GM18505 (cell line): ENCODE results near the gene BARX2.

Source experiments
- ATAC-seq: cut with Tn5 transposase; IDR thresholded peaks from one replicate; pipeline ENCODE4 v1.9.1; 2021; ENCODE audit not compliant: unreplicated experiment
- POLR2A ChIP-seq: IDR thresholded peaks from 4 replicates; pipeline ENCODE4 v1.6.1; 2011; ENCODE audit warnings: borderline replicate concordance; ENCODE audit not compliant: insufficient read depth, insufficient read length; ENCODE audit errors: extremely low read depth

Gene BARX2

DNA sequence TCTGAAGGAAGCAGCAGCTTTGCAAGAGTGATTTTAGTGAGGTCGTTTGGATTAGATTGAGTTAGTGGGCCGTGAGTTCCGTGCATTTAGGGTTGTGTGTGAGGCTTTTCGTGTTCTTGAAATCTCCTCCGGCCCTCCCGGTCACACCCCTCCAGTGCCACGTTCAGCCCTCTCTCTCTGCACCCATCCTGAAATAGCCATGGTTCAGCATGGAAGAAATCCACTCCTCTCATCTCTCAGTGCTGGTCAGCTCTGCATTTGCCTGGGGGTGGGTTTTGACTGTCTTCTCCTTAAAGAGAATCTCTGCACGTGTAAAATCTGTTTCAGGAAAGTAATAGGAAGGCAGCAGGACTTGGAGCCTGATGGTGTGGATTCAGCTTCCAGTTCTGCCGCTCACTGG lies 19.8 kb downstream of the BARX2 start:
- no peak for ATAC-seq
- no peak for TF ChIP-seq POLR2A

DNA sequence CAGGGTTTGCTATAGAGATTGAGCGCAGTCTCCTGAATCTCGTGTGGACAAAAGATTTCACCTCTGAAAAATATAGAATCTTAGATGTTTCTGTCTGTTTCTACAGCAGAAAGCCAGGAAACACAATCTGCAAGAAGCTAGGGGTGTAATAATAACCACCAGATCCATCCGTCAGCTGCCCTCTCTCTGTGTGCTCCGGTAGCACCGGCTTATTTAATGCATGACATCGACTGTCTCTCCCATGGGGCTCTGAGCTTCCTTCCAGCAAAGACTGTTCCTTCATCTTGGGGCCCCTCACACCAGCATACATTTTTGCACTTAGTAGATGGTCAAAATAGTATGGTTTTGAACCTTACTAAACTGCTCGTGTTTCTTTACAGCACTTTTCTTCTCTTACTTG lies 20.2 kb downstream of the BARX2 start:
- no peak for ATAC-seq
- TF ChIP-seq POLR2A: no peak

DNA sequence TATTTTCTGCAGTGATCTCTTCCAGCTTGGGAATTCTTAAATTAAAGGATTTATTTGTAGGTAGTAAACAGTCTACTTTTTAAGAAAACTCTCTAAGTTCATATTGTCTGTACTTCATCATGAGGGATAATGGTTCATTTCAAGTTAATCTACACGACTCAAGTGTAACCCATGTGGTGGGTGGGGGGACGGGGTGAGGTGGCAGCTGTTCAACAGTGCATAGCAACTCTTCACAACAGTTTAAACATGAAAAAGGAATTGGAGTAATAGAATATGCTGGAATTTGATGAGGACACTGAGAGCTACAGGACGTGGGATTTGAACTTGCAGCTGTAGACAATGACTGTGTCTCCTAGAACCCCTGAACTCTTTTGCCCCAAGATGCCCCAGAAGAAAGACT lies 20.8 kb downstream of the BARX2 start:
- ATAC-seq: no peak
- no peak for TF ChIP-seq POLR2A

DNA sequence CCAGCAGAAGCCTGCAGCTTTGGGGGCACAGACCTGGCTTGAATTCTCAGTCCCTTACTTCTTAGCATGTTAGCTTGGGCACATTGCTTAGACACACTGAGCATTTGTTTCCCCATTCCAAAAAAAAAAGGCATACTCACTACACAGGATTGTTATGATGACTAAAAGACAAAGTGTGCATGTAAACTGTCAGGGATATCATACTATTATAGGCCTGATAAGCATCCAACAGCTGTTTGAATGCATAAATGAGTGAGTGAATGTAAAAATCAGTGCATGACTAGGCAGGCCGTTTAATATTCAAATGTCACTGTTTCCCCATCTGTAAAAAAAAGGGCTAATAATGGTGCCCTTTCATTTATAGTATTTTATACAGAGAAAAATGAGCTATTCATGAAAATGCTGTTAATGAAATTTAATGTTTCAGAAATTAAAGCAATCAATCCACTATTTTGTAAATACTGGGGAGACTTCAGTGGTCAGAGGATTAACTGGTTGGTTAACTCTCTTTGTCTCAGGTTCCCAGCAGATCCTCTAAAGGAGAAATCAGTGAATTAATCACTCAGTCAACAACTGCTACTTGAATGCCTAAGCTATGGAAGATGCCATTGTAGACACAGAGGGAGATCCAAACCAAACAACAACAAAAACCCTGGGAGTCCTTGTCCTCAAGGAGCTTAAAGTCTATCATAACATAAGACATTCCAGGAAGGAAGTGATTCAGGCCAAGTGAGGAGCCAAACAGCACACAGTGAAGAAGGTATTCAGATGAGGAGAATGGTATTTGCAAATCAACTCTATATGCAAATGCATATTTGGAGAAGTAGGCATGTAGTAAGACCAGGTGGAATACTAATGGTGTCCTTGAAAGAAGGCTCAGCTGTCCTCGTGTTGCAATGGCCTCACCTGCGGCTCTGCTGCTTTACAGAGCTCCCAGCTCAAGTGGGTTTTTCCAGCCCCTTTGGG lies 26.8 kb downstream of the BARX2 start:
- ATAC-seq: no peak
- no peak for TF ChIP-seq POLR2A

DNA sequence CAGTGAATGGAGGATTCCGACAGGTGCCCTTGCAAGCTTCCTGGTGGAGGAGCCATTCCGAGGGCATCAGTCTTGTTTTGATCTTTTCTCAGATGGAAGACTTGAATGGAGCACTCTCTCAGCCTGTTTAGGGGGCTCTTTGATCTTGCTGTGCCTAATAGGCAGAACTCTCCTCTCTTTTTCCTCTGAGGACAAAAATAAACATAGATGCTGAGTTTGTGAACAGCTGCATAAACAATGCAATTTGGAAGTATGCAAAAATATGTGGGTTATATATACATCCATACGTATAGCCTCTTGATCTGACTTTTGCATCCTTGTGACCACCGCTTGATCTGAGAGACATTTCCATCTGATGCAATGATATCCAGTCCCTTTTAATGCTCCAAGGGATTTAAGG lies 29.1 kb downstream of the BARX2 start:
- no peak for ATAC-seq

DNA sequence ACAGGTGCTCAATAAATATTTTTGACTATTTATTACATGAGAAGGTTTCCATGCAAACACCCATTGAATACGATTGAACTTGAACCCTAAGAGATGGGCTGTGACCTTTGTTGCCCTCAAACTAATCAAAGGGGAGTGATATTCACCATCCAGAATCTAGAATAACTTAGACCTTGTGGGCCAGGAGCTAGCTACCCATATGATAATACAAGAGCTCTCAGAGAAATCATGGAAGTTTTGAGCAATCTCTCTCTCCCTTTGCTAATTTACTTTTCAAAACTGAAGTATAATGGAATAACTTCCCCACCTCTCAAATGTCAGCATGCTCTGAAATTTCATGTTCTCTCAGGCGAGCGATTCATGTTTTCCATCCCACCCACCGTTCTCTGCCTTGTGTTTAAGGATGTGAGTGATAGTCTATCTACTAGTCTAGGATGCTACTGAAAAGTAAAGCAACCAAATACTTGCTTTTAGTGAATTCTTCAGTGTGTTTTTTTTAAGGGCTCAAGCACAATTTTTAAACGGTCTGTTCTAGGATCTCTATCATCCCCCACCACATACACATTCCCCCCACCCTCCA lies 33.3 kb downstream of the BARX2 start:
- no peak for ATAC-seq

More for the DNA sequence above, 29.1 kb downstream of the BARX2 start:
- no peak for TF ChIP-seq POLR2A

DNA sequence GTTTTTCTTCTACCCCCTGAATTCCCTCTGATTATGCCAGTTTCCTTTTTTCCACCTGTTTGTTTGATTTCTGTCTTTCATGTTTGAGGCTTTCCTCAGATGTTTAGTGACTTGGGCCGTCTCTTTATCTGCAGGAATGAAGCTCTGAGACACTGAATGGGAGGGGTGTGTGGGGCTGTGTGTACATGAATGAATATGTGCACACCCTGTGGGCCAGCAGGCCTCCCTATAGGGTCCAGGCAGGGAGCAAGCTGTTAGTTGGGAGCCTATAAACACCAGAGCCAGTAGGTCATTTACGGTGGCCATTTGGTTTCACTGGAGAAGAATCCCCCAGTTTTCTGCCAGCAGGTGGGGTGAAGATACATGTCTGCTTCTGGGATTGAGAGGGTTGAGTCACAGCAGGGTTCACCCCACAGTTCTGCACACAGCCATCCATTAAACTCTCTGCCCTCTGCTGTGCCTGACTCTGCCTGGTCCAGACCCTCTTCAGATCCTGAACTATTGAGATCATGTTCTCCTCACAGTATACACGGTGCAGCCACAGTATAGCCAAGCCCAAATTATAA lies 34.8 kb downstream of the BARX2 start:
- TF ChIP-seq POLR2A: no peak
- ATAC-seq: no peak

More for the DNA sequence above, 33.3 kb downstream of the BARX2 start:
- TF ChIP-seq POLR2A: no peak

DNA sequence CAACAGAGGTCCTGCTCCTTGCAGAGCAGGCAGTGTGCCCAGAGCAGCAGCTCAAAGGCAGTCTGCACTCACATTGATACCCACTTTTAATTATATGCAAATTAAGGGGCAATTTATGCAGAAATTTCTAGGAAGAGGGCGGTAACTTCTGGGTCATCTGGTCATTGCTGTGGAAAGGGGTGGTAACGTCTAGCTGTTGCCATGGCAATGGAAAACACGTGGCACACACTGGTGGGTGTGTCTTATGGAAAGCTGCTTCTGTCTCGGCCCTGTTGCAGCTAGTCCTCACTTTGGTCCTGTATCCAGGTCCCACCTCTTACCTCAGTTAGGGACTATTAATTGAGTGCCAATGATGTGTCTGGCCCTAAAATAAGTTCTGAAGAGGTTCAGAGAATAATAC lies 36.8 kb downstream of the BARX2 start:
- TF ChIP-seq POLR2A: no peak
- ATAC-seq: no peak

DNA sequence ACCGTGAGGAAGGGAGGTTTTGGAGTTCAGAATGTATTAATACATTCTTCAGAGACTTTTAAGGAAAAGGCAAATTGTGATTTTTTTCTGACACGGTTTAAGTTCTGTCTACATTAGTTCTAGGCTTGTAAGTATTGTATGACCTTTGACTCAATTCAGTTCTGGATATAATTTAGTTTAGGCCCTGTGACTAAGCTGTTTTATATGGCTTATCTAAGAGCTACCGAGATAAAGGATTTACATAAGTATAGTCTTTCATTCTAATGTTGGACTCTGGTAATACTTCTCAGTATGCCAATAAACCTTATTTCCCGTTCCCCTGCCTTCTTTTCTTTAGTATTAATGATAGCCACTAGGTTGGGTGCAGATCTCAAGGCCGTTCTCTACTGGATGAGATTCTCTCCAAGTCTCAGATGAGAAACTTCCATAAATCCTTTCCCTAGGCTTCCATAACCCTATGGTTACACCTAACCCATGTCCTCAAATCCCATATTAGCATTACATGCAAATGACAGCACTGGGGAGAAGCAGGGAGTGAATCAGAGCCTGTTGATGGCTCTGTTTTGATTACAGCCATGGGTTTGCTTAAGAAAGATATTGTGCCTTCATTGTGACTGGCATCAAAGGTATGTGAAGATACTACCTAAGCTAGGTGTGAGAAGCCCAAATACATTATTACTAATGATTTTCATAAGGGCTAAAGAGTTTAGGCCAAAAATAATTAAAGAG lies 38.7 kb downstream of the BARX2 start:
- ATAC-seq: no peak
- no peak for TF ChIP-seq POLR2A

DNA sequence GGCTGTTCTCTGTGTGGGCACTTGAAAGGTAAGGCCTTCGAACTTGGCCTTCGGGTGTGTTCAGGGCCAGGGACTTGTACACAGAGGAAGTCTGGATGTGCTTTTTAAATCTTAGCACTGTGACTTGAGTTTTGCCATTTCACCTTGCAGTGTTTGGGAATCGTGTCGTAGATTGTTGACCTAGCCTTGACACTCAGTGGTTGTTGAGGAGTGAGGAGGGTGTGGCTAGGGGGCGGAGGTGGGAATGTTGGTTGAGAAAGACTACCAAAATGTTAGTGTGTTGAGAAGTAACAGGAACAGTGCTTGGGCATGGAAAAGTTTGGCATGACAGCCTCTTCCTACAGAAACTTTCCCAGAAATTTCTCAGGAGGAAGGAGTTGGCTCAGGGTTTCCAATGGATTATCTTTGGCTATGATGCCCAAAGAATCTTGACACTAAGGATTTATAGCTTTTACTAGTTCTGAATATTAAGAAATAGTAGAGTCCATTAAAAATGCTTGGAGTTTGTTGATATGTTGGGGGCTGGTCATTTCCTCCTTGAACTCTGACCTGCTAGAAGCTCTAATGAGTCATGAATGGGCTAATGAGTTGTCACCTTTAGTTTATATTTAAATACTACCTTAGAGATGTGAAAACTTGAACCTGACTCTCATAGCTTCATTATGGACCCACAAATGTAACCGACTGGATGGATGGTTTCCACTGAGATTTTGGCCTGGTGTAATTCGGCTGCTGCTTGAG lies 40.6 kb downstream of the BARX2 start:
- ATAC-seq: no peak
- TF ChIP-seq POLR2A: no peak

DNA sequence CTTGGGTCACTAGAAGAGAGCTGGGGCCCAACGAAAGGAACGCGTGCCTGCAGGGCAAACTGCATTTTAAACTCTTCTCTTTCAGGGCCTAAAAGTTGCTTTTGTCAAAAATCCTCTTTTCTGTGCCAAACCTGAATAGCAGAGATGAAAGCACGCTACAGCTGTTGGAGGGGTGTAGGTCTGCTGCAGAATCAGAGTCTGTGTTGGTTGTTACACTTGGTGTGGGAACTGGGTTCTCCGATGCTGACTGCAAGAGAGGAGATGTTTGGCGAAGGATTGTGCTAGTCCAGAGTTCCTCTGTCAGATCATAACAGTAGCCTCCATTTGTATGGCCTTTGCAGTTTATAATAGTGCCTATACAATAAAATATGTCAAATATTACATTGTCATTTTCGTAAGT lies 41.8 kb downstream of the BARX2 start:
- ATAC-seq: no peak
- TF ChIP-seq POLR2A: no peak

DNA sequence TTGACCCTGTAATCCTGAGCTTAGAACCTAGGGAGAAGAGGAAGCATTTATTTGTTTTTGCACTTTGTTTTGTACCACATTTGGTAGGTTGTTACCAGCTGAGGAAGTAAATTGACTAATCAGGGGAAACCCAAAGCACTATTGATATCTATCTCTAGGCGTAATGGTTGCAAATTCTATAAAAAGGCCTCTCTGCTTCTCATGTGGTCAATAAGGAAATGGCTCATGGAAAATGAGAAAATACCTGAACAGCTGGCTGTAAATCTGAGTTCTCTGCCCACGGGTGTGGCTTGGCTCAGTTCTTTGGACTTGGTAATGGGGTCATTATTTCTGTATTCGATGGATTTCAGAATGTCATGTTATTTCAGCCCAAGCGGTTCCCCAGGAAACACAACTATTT lies 42.4 kb downstream of the BARX2 start:
- no peak for ATAC-seq
- no peak for TF ChIP-seq POLR2A

DNA sequence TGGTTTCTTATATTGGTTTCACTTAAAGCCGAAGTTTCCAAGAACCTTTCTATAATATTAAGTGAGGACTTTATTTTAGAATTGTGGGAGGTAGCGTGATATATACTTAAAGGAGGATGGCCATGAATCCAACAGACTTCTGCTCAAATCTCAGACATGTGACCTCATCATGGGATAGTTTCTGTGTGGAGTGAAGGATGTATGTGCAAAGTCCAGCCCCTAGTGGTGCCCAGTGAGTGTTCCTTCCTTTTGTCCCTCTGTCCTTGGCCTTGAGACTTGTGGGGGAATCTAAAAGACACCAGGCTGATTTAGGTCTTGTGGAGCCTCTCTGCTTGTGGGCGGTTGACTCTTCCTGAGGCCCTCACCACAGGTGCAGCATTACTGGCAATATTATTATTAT lies 43.7 kb downstream of the BARX2 start:
- TF ChIP-seq POLR2A: no peak
- no peak for ATAC-seq
